NCI-H146 treated with DMSO at 0.1 percent for 48 hours (cell line): ENCODE results near the gene ZNF518B.
"Not testable (repeated sequence)": the region's sequence is repeated elsewhere in the genome, so short reads cannot be mapped to it uniquely, and the experiment has no call there.

Experiments
- DNase-seq: peaks from one replicate; lab custom pipeline; 2025; ENCODE audit not compliant: unreplicated experiment; lab: John Stamatoyannopoulos, UW

ZNF518B gene

DNA sequence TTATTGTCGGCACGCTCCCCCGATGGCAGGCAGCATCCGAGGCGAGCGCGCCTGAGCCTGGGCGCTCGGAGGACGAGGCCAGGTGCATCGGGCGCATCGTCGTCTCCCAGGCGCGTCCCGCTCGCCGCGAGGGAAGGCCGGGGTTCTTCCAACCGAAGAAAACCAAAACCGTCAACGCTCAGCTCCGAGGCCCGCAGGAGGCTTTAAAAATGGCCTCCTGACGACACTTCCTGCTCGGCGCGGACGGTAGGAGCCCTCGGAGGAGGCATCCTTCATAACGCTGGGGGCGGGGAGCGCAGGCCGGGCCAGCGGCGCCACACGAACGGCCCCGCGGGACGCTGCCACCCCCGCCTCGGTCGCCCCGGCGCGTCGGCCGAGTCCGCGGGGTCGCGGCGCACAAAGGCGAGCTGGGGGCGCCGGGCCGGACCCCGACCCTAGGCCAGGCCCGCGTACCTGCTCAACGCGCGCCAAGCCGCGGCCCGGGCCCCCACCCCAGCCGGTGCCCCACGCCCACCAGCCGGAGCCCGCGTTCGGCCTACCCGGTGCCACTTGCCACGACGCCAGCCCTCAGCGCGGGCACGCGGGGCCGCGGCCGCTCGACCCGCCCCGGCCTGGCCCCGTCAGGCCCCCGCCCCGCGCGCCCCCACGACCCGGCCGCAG, 501 bp downstream of the ZNF518B start:
- peak; percentile 6 for DNase-seq

GRCh38 chr4:10456260-10456594, 999 bp downstream of the ZNF518B start:
- no peak for DNase-seq

DNA sequence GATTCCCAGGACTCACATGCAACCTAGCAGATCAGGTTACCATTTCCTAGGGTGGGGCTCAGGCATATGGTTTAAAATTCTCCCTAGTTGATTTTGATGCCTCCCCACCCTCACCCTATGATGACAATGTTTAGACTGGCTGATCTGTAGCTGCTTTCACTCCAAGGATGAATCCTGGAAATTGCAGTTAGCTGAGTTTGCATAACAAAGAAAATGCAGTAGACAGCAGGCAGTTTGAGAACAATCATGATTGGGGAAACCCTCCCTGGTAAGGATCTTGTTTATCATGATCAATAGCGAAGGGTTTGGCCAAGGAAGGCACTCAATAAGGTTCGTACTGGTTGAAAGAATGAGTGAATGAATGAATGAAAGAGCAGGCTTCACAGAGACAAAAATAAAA, 2.1 kb downstream of the ZNF518B start:
- no peak for DNase-seq

DNA sequence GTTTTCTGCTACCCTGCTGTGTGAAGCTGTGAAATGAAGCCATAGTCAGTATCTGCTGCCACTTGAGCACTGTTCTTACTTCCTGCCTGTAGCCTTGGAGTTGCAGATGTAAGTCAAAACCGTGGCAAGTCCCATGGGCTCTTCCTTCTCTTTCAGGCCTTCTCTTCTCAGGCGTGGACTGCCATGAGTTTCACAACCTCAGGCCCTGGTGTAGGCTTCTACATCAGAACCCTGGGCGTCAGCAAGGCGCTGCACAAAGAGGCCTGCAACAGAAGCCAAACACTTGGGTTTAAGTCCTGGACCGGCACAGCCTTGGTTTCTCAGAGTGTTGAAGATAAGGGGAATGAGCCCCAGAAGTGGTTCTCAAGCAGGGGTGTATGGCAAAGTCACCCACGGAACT, 2.5 kb downstream of the ZNF518B start:
- no peak for DNase-seq

GRCh38 chr4:10454121-10454520, 3.1 kb downstream of the ZNF518B start:
- no peak for DNase-seq

DNA sequence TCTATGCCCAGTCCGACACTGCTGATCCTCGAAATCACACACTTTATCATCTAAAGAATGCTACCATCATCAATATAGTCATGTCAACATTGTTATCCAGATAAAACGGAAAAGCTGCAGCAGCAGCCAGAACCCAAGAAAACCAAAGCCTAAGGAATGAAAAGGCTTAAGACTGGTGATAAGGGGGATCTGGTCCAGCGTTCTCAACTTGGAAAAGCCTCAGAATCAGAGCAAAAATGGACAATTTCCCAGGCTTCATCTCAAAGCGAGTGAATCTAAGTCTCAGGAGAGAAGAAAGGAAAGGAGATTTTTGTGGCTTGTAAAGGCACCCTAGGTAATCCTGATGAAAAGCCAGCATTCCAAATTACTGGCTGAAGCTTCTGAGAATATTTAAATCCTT, 8.2 kb downstream of the ZNF518B start:
- DNase-seq: no peak

DNA sequence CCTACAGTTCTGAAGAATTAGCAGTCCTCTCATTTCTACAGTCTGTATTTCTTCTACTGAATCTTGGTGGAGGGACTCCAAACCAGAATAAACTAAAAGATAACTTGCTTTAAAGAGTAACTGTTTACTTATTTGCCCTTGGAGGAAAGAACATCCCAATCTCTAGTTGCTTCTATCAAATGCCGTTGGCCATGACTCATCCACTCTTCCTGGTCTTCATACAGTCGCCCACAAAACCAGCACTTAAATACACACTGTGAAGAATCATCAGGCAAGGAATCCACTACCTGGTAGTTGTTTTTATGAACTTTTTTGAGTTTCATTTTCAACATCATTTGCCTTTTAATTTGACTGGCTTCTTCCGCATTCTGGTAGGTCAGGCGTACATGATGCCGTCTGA, 14.2 kb downstream of the ZNF518B start:
- no peak for DNase-seq

DNA sequence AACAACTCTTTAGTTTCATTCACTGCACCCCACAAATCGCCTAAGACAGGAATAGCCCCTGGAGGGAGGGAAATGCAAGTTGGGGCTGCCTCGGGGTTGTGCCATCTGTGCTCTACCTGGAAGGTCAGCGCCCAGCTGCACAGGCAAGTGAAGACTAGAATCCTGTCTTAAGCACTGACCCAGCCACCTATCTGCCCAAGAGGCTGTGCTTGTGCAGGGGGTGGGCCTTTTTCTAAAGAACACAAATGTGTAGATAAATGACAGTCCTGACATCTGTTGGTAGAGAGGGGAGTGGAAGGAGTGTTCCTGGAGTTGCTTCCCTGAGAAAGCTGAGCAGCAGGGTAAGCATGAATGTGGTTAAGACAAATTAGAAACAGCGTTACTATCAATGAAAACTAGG, 15.7 kb downstream of the ZNF518B start:
- no peak for DNase-seq

GRCh38 chr4:10438924-10439323, 18.3 kb downstream of the ZNF518B start:
- DNase-seq: no peak

- no peak for DNase-seq
Measured at GRCh38 chr4:10437735-10438134, 19.5 kb downstream of the ZNF518B start.

DNA sequence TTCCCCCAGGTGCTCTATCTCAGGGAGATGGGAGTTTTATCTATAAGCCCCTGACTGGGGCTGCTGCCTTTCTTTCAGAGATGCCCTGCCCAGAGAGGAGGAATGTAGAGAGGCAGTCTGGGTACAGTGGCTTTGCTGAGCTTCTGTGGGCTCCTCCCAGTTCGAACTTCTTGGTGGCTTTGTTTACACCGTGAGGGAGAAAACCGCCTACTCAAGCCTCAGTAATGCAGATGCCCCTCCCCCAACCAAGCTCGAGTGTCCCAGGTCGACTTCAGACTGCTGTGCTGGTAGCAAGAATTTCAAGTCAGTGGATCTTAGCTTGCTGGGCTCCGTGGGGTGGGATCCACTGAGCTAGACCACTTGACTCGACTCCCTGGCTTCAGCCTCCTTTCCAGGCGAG, 29.5 kb downstream of the ZNF518B start:
- not testable (repeated sequence) for DNase-seq

GRCh38 chr4:10421344-10422055, 35.7 kb downstream of the ZNF518B start:
- DNase-seq: no peak

GRCh38 chr4:10417740-10418139, 39.5 kb downstream of the ZNF518B start:
- DNase-seq: no peak

DNA sequence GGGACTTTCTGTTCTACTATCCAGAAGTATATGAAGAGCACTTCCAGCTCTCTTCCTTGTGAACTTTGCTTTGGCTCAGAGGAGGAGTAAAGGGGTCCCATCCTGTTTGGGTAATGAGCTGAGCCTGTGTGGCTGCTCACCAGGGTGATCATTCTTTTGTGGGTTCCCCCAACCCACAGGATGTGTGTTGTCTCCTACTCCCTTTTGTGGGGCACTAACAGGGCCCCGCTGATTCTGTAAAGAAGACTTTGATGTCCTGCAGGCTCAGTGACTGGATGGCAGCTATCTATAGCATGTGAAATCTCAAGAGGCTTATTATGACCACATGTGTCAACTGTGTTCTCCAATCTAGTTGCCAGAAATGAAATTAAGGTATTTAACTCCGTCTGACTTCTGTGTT, 40.8 kb downstream of the ZNF518B start:
- no peak for DNase-seq

DNA sequence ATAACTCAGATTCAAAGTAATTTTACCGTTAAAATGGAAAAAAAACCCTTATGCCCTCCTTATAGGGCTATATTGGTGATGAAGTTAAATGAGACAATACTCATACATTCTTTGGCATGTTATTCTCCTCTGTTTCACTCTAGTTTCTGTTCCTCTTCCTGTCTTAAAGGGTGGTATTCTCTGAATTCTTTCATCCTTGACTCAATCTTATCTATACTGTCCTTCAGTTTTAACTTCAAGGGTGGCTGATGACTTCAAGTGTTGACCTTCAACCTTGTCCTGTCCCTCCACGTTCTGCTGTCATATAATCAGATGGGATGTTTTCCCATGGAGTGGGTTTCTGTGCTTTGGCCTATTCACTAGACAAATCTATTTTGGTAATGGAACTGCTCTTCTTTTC, 44.0 kb downstream of the ZNF518B start:
- no peak for DNase-seq

DNA sequence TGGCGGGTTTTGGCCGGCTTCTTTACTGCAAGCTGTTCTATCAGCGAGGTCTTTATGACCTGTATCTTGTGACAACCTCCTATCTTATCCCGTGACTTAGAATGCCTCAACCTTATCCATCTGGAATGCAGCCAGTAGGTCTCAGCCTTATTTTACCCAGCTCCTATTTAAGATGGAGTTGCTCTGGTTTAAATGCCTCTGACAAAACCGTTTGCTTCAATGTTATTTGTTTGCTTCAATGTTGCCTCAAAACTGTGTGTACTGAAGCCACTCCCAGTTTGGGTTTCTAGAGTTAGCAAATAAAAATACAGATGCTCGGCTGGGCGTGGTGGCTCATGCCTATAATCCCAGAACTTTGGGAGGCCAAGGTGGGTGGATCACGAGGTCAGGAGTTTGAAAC, 51.6 kb downstream of the ZNF518B start:
- no peak for DNase-seq

GRCh38 chr4:10403633-10404445, 53.4 kb downstream of the ZNF518B start:
- peak; percentile 50 for DNase-seq

DNA sequence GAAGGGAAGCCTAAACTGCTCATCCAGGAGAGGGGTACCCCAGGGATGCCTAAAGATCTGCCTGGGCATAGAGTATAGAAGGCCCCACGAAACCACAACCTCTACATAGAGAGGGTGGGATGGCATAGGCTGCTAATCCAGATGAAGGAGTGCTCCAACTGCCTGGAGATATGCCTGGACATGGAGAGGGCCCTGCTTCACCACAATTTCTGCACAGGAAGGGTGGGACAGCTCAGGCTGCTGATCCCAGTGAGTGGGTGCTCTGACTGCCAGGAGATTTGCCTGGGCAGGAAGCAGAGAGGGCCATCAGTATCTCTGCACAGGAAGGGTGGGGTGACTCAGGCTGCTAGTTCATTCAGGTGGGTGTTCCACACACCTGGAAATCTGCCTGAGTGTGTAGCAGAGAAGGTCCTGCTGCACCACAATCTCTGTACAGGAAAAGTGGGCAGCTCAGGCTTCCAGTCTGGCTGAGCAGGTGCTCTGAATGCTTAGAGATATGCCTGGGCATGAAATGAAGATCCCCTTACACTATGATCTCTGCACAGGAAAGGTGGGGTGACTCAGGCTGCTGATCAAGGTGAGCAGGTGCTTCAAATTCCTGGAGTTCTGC, 61.1 kb downstream of the ZNF518B start:
- DNase-seq: no peak
